HTERT RPE-1 (cell line): ENCODE data around the gene SSTR1.

Experiments used
- in situ Hi-C: fragments of 300-500 bp; cut with MboI; formaldehyde crosslinking; loops from 4 replicates; pipeline ENCODE4 v1.14.3; 2020; ENCODE audit warnings: low sequenced_read_pairs

Gene SSTR1

DNA sequence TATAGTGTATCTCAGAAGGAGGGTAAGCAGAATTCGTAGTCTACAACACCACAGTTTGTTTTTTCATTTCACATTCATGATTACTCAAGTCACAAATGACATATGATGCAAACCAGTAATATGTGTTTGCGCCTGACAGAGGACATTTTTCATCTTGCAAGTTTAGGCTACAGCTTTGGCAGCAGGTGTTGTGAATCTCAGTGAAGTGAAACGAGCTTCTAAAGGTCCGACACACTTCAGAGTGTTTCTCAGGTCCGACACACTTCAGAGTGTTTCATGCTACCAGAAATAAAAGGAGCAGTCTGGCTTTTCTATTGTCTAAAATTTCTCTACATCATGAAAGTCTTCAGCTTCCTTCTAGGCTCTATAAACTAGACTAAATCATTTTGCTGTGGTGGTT, 25.5 kb downstream of the SSTR1 start:
- in situ Hi-C loops = no loop called here

DNA sequence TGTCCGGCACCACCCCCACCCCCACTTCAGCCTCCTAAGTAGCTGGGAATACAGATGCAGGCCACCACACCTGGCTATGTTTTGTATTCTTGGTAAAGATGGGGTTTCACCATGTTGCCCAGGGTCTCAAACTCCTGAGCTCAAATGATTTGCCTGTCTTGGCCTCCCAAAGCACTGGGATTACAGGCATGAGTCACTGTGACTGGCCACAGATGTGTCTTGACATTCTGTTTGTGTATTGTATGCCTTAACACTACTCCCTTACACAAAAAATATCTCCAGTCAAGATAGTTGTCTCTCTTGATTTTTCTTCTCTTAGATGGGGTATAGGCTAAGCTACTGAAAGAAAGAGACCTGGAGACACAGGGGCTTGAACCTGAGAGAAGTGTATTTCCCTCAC, 30.6 kb downstream of the SSTR1 start:
- in situ Hi-C loops = no loop called here

DNA sequence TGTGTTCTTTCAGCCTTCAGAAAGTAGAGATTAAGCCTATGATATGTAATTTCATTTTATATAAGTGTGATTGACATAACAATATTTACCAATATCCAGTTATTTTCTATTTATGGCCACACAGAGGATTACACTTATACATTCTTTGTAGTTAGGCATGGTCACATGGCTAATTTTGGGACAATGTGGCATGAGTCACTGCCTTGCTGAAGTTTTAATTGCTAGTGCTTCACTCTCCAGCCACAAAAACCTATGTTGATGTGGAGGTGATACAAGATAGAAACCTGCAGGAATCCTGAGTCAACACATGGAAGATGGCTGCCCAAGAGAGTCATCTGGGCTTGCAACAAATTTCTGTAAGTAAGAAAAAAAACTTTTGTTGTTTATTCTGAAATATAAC, 31.2 kb downstream of the SSTR1 start:
- in situ Hi-C loops = no loop called here

DNA sequence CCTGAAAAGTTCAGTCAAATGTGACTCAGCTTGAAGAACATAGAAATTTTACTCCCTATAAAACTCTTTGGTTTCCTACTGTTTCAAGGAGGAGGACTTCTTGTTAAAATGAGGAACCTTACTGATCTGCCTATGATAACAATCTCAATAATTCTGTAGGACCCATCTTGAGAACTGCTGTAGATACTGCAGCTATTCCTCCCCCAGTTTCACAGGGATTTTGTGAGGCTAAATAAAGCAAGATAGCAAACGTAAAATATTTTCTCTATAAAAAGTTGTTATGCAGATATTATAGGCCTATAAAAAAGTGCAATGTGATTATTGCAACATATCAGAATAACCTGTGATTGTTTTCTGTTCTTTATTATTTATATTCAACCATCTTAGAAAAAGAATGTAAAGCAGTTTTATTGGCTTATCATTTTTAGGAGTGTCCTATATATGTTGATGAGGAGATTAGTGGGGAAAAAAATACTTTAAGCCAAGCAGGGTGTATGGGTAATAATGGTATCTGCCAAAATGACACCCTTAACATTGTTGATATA, 36.1 kb downstream of the SSTR1 start:
- in situ Hi-C loops = no loop called here

DNA sequence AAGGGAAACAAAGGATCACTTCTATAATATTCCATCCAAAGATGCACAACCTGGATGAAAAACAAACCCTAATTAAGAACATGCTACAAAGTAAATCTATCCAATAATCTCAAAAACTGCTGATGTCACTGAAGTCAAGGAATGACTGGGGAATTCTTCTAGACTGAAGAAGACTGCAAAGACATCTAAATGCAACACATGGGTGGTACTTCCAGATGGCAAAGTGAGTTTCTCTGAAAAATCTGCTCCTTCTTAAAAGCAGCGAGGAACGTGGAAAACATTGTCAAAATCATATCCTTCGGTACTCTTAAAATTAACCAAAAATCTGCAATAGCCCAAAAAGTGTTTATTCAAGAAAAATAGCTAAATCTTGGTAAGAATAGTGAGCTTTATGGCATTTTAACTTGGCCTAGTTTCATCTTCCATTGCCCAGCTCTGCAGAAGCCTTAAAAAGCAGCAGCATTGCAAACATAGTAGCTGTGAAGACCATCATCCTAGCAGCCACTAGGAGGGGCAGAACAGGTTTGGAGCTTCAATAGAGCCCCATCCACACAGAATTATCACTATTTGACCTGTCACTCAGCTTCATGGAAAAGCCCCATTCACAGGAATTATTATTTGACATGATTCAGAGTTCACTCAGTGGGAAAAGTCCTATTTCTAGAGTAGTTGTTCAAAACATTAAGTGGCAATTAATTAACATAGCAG, 40.8 kb downstream of the SSTR1 start:
- in situ Hi-C loops = no loop called here

DNA sequence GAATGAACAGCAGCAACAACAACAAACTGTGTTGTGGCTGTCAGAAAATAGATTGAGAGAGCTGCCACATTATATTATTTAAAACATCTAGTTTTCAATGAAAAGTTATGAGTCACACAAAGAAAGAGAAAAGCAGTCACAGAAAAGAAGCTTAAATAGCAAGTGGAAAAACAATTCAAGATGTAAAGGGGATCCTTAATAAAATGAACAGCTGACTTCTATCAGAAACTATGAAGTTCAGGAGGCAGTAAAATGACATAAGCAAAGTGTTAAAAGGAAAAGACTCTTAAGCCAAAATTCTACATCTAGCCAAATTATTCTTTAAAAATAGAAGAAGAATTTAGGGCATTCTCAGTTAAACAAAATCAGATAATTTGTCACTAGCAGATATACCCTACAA, 42.6 kb downstream of the SSTR1 start:
- in situ Hi-C loops = no loop called here

DNA sequence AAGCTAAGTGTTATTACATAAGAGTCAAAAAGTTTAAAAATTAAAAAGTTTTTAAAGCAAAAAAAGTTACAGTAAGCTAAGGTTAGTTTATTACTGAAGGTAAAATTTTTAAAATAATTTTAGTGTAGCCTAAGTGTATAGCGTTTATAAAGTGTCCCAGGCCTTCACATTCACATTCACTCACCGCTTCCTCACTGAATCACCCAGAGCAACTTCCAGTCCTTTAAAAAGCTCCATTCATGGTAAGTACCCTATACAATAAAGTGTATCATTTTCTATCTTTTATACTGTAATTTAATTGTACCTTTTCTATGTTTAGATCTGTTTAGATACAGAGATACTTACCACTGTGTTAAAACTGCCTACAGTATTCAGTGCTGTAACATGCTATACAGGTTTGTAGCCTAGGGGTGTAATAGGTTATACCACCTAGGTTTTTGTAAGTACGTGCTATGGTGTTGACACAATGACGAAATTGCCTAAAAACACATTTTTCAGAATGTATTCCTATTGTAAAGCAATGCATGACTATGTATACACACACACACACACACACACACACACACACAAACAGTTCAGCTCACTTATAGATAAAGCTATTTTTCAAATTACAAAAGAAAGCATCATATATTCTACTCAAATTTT, 44.5 kb downstream of the SSTR1 start:
- in situ Hi-C loops = no loop called here

DNA sequence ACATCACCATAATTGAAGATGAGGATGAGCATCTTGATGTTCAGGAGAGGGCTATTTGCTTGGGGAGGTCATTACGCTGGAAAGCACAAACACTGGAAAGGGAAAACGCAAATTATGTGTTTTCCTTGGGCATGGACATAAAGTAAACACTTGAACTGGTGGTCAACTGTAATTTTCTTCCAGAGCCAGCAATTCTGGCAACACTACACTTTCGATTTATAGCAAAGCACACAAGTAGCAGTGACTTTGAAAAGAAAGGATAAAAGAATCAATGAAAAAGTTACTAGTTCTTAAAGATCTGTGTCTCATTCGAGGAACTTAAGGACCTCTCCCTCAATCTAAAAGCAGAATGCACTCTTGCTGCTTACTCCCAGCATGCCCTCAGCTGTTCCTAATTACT, 46.0 kb downstream of the SSTR1 start:
- in situ Hi-C loops = no loop called here

DNA sequence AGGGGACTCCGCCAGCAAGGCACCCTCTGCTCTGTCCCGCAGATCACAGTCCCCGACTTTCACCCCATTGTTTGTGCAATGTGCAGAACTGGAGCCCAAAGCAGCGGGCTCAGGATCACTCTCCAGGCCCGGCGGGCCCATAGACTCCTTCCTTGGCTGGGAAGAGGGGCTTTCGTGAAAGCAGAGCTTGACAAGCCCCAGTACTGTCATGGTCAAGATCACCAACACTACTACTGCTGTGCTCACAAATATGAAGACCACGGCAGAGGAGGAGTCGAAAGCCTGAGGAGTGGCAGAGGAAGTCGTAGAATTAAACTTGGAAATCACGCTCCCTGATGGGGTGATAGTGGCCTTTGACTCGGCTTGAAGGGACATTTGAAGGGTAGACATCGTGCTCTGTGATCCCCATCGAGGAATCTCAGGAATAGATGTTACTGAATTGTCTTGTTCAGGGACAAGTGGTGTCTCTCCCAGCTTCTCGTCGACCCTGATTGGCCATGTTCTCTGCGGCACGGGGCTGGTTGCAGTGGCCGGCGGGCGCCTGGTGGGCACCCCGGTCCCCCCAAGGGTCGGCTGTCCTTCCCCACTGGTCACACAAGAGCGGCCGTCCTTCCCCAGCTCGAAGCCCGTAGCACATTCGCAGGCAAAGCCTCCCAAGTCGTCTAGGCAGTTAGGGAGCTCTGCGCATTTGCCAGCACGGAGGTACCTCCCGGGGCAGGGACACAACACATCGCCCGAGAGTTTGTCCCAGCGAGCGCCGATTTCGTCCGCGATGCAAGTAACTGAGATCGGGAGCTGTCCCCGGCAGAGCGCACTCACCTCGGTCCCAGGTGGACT, 47.1 kb downstream of the SSTR1 start:
- in situ Hi-C loops = no loop called here

DNA sequence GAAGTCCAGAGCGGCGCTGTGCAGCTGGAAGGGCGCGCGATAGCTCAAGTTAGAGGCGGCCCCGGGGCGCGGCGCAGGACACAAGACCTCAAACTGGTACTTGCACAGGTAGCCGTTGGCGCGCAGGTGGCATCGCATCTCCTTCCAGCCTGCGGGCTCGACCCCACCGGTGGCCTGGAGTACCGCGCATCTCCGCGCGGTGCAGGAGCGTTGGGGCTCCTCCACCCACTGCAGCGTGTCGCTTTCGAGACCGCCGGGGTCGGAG, 47.6 kb downstream of the SSTR1 start:
- in situ Hi-C loops = no loop called here

DNA sequence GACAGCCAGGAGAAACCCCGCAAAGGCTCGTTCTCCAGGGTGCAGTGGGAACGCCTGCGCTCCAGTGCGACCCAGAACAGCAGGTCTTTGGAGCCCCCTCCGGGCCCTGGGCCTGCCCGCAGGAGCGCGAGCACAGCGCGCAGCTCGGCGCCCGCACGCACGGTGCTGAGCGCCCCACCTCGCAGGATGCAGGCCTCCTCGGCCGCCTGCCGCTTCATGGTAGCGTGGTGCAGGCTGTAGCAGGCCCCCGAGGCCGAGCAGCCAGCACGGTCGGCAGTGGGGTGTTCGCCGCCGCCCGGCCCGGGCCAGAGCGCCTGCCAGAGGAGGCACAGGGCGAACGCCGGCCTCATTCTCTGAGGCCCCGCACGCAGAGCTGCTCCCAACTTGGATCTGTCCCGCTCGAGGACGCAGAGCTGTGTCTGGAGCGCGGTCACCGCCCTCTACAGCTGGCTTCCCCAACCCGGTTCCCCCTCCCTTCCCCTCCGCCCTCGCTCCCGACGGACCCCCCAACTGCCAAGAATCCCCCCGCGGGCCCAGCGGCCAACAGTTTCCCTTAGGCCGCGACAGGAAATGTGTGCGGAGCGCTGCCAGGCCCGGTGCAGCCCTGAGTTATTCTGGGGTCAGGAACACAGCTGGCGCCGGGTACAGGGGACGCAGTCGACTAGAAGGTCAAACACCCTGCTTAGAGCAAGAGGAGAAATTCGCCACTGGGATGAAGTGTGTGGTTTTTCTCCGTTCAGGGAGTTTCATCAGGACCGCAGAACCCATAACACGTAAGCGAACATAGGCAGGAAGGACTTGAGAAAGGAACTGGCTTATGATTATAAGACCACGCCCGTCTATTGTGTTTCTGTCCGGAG, 48.2 kb downstream of the SSTR1 start, which contains the start of gene CLEC14A:
Gene CLEC14A (minus strand): TSS at position 421 of the 860 bp plus-strand sequence. CDS start 71 bp downstream, at position 350.
- in situ Hi-C loops = no loop called here

DNA sequence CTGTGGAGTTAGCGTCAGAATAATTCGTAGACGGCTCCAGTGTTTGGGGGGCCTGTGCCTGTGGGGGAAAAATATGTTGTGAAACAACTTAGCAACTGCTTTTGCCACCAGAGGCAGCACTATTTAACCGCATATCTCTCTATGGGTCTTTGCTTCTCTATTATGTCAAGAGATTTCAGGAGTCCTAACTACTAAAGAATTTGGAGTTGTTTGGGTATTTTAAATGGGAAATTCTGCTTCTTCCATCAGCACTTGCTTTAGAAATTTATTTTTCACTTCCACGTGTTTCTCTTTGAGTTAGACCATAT, 48.8 kb downstream of the SSTR1 start:
- in situ Hi-C loops = no loop called here

DNA sequence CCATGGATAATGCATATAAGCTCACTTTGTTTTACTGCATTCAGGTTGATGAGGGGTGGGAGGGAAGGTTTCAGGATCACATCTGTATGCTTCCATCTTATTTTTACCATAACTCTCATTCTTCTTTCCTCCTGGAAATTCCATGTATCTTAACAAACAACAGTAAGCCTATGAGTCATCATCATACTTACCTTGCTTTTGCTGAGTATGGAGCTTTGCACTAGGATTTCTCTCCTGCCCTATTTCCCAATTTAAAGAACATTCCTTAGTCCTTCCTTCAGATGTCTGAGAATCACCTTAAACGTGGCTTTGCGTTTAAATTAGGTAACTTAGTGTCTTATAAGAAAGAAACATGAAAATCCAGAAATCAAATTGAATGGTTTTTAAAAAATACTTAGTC, 49.8 kb downstream of the SSTR1 start:
- in situ Hi-C loops = no loop called here

DNA sequence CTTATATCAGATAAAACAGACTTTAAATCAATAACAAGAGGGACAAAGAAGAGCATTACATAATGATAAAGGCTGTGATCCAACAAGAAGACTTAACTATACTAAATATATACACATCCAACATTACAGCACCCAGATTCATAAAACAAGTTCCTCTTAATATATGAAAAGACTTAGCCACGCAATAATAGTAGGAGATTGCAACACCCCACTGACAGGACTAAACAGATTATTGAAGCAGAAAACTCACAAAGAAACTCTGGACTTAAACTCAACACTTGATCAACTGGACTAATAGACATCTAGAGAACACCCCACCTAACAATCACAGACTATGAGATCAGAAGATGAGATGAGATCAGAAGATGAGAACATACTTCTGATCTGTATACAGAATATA, 53.9 kb downstream of the SSTR1 start:
- in situ Hi-C loops = no loop called here
